ENCODE measurements around the gene NINL. TPM values are rescaled to one million over a fixed set of nuclear protein-coding genes. Genes with fewer than 3 reads are reported as not detected.
A peak's percentile ranks its signal among the peaks of the same experiment; 100 is the strongest.

NINL gene
- total RNA-seq, 1 experiment from 2014 or later: 7.2 TPM

DNA sequence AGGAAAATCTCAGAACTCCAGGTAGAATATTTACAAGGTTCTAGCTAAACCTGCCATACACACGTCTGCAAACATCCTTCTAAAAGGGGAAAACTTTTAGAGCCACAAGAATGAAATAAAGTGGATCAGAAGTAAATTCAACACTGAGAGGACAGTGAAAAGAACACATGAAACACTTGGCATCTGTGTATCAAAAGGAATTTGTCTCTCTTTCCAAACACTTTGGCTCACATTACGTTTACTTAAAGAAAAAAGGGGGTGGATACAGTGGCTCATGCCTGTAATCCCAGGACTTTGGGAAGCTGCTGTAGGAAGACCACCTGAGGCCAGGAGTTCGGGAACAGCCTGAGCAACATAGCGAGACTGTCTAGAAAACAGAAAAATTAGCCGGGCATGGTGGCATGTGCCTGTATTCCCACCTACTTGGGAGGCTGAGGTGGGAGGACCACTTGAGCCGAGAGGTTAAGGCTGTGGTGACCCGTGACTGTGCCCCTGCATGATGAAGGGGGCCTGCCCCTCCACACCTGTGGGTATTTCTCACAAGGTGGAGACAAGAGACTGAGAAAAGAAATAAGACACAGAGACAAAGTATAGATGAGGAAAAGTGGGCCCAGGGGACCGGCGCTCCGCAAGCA, 35.4 kb downstream of the NINL start (continued):
- no peak for TF ChIP-seq REST (IDR thresholded peaks at IDR 0.05; ENCODE audit: low read depth)
- TF ChIP-seq TCF7L2 (IDR thresholded peaks at IDR 0.05; ENCODE audit: borderline replicate concordance, extremely low read depth, insufficient read depth, insufficient read length): no peak
- TF ChIP-seq FOSL1 (IDR thresholded peaks at IDR 0.05; ENCODE audit: low read depth): no peak
- TF ChIP-seq POLR2AphosphoS5 (IDR thresholded peaks at IDR 0.05; ENCODE audit: low read depth, low read length): no peak
- no peak for TF ChIP-seq SP1 (IDR thresholded peaks at IDR 0.05; ENCODE audit: low read depth)

DNA sequence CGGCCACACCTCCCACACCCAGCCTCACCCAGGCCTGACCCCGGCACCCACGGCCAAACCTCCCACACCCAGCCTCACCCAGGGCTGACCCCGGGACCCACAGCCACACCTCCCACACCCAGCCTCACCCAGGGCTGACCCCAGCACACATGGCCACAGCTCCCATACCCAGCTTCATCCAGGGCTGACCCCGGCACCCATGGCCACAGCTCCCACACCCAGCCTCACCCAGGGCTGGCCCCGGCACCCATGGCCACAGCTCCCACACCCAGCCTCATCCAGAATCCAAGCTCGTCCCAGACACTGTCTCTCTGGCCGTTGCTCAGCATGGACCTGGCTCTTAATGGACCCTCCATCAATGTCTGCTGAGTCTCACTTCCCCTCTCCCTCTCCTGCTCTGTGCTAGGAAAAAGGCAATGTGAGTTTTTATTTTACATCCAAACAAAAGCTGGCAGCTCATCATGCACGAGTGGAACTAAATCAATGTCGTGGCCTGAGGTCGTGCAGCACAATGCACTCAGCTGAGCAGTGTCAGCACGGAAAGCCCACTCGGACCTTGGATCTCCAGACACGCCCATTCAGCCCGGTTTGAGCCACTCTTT, 36.1 kb downstream of the NINL start:
- TF ChIP-seq, protein P1, sequence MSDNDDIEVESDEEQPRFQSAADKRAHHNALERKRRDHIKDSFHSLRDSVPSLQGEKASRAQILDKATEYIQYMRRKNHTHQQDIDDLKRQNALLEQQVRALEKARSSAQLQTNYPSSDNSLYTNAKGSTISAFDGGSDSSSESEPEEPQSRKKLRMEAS (IDR thresholded peaks at IDR 0.05): no peak
- TF ChIP-seq SIN3A (IDR thresholded peaks at IDR 0.05; ENCODE audit: low read depth) (no peak), POLR2A (IDR thresholded peaks at IDR 0.05; ENCODE audit: borderline replicate concordance, extremely low read depth, insufficient read depth, insufficient read length) (no peak), CTCF (IDR thresholded peaks at IDR 0.05 in 2 of 3, conservative IDR thresholded peaks at IDR 0.05 in 1 of 3; ENCODE audit: borderline replicate concordance in 1 of 3, insufficient read depth in 1 of 3, low read depth in 2 of 3, low read length in 2 of 3) (no peak), JUND (IDR thresholded peaks at IDR 0.05) (no peak), EGR1 (IDR thresholded peaks at IDR 0.05; ENCODE audit: low read depth) (no peak), REST (IDR thresholded peaks at IDR 0.05; ENCODE audit: low read depth) (no peak)
- no peaks in the 10 kb centered on the region for H3K27me3 ChIP-seq (ENCODE audit: insufficient read depth, low read length)
- peak overlapping the region; percentile 42; the same call in 1 of the 2 replicates for H3K27ac ChIP-seq (ENCODE audit: low read depth, low read length)
- no peak overlapping the region for H3K4me3 ChIP-seq (replicated peaks in 1 of 2; ENCODE audit: low read depth in 1 of 2, low read length in 2 of 2)
- no peak overlapping the region for H3K9ac ChIP-seq (ENCODE audit: low read length)
- no peaks in the 10 kb centered on the region for H3K36me3 ChIP-seq (ENCODE audit: control insufficient read depth in 1 of 2, insufficient read depth in 2 of 2, low read length in 2 of 2)
- intact Hi-C loops (cut with micrococcal nuclease): loop anchor here (10.0 kb wide), 2 partner anchors 124 to 146 kb away; partner anchors contain the start of gene ZNF337
- no peaks in the 10 kb centered on the region for H4K20me1 ChIP-seq (ENCODE audit: insufficient read depth)
- peaks cover 18 to 24% of the 10 kb centered on the region in 2 experiments for H3K4me1 ChIP-seq (ENCODE audit: control insufficient read depth in 1 of 2, insufficient read depth in 2 of 2, low read length in 2 of 2)
- no peak for ATAC-seq
- ChIA-PET RAD21 (ENCODE audit: low non-redundant PET in 1 of 2, low total read pairs in 2 of 2, uncharacterized antibody in 2 of 2, unreplicated experiment in 2 of 2) (no interaction called here), POLR2A (no interaction called here), CTCF (no interaction called here)
- H3K79me2 ChIP-seq (ENCODE audit: insufficient read depth, low read length): no peaks in the 10 kb centered on the region
- no peak for DNase-seq (ENCODE audit: low read depth, low spot score)
- BruUV-seq (replicated peaks): no TSS peak
- H3K9me2 ChIP-seq (ENCODE audit: insufficient read depth): no peaks in the 10 kb centered on the region
- H3K9me3 ChIP-seq (ENCODE audit: control insufficient read depth in 1 of 2, insufficient read depth in 1 of 2, low read depth in 1 of 2, low read length in 2 of 2): no peaks in the 10 kb centered on the region
- H2AFZ ChIP-seq (ENCODE audit: low read depth, low read length, poor library complexity, severe bottlenecking): no peak overlapping the region
- peak overlapping the region; percentile 48 for H3K4me2 ChIP-seq (ENCODE audit: low read length)
